A549 (cell line): ENCODE measurements around the gene FUS. TPM values are rescaled to one million over a fixed set of nuclear protein-coding genes. Genes with fewer than 3 reads are reported as not detected.

Experiments used
- polyA plus RNA-seq, 4 experiments: library from polyadenylated mRNA; depleted of rRNA in 3 of 4; stranded (reverse); fragments of >200 nt; fragmentation: RNase III in 1 of 4; extraction: RNeasy Plus Mini Kit Qiagen cat#74134 plus additional on column Dnase treatment in 1 of 4; gene quantifications; 2 replicates in 3 of 4; 3 replicates in 1 of 4; pipeline ENCODE4 v1.2.3, GENCODE V29; 2011 to 2017
- small RNA-seq, 6 experiments: library from RNA; depleted of rRNA; stranded (forward); fragments of <200 nt; gene quantifications; one replicate each; pipeline ENCODE3, GENCODE V24; 2012

FUS gene
- polyA plus RNA-seq, 2 of the 4 experiments (the other 2 are of a cell fraction): 224 to 740 TPM

Small RNA genes lying within 50 kb of the gene (small RNA-seq; reads per million reads assigned to genes)
- gene AC009088.4: 0 to 2.1 (median 0) reads per million in 6 experiments
- gene NDUFA3P6: 0 reads per million in 6 experiments

Other genes with a start within 250 kb of the FUS start
- gene ORAI3, start 231.1 kb upstream of the FUS start, polyA plus RNA-seq (2011; rRNA removed): 14.1 and 17.3 TPM in 2 replicates
- 7.1 to 11.8 TPM (median 10.5 TPM) in 3 replicates for gene ORAI3, start 231.1 kb upstream of the FUS start, polyA plus RNA-seq (2017; fragmentation: RNase III; extraction: RNeasy Plus Mini Kit Qiagen cat#74134 plus additional on column Dnase treatment)
- 2.0 and 3.8 TPM in 2 replicates for gene SETD1A, start 222.4 kb upstream of the FUS start, polyA plus RNA-seq (2011; rRNA removed)
- gene SETD1A, start 222.4 kb upstream of the FUS start, polyA plus RNA-seq (2017; fragmentation: RNase III; extraction: RNeasy Plus Mini Kit Qiagen cat#74134 plus additional on column Dnase treatment): 15.7 to 22.6 TPM (median 21.2 TPM) in 3 replicates
- gene HSD3B7, start 194.9 kb upstream of the FUS start, polyA plus RNA-seq (2011; rRNA removed): 10.5 and 15.2 TPM in 2 replicates
- gene HSD3B7, start 194.9 kb upstream of the FUS start, polyA plus RNA-seq (2017; fragmentation: RNase III; extraction: RNeasy Plus Mini Kit Qiagen cat#74134 plus additional on column Dnase treatment): 17.3 to 20.1 TPM (median 19.7 TPM) in 3 replicates
- 2.6 and 2.7 TPM in 2 replicates for gene STX1B, start 169.5 kb upstream of the FUS start, polyA plus RNA-seq (2011; rRNA removed)
- gene STX1B, start 169.5 kb upstream of the FUS start, polyA plus RNA-seq (2017; fragmentation: RNase III; extraction: RNeasy Plus Mini Kit Qiagen cat#74134 plus additional on column Dnase treatment): 2.4 to 4.4 TPM (median 2.8 TPM) in 3 replicates
- gene STX4, start 146.6 kb upstream of the FUS start, polyA plus RNA-seq (2011; rRNA removed): 37.0 and 39.7 TPM in 2 replicates
- 67.9 to 79.5 TPM (median 73.9 TPM) in 3 replicates for gene STX4, start 146.6 kb upstream of the FUS start, polyA plus RNA-seq (2017; fragmentation: RNase III; extraction: RNeasy Plus Mini Kit Qiagen cat#74134 plus additional on column Dnase treatment)
- 3.9 and 4.7 TPM in 2 replicates for gene ZNF668, start 105.9 kb upstream of the FUS start, polyA plus RNA-seq (2011; rRNA removed)
- gene ZNF668, start 105.9 kb upstream of the FUS start, polyA plus RNA-seq (2017; fragmentation: RNase III; extraction: RNeasy Plus Mini Kit Qiagen cat#74134 plus additional on column Dnase treatment): 9.8 to 10.7 TPM (median 10.7 TPM) in 3 replicates
- gene ZNF646, start 105.7 kb upstream of the FUS start, polyA plus RNA-seq (2011; rRNA removed): 3.0 and 4.3 TPM in 2 replicates
- 7.8 to 9.1 TPM (median 8.2 TPM) in 3 replicates for gene ZNF646, start 105.7 kb upstream of the FUS start, polyA plus RNA-seq (2017; fragmentation: RNase III; extraction: RNeasy Plus Mini Kit Qiagen cat#74134 plus additional on column Dnase treatment)
- 0.78 and 0.79 TPM in 2 replicates for gene PRSS53, start 91.2 kb upstream of the FUS start, polyA plus RNA-seq (2011; rRNA removed)
- gene PRSS53, start 91.2 kb upstream of the FUS start, polyA plus RNA-seq (2017; fragmentation: RNase III; extraction: RNeasy Plus Mini Kit Qiagen cat#74134 plus additional on column Dnase treatment): 1.2 to 1.7 TPM (median 1.5 TPM) in 3 replicates
- 101 and 136 TPM in 2 replicates for gene VKORC1, start 85.3 kb upstream of the FUS start, polyA plus RNA-seq (2011; rRNA removed)
- 83.6 to 97.6 TPM (median 94.2 TPM) in 3 replicates for gene VKORC1, start 85.3 kb upstream of the FUS start, polyA plus RNA-seq (2017; fragmentation: RNase III; extraction: RNeasy Plus Mini Kit Qiagen cat#74134 plus additional on column Dnase treatment)
- gene BCKDK, start 71.8 kb upstream of the FUS start, polyA plus RNA-seq (2011; rRNA removed): 20.7 and 22.1 TPM in 2 replicates
- gene BCKDK, start 71.8 kb upstream of the FUS start, polyA plus RNA-seq (2017; fragmentation: RNase III; extraction: RNeasy Plus Mini Kit Qiagen cat#74134 plus additional on column Dnase treatment): 35.1 to 36.7 TPM (median 36.4 TPM) in 3 replicates
- gene KAT8, start 62.5 kb upstream of the FUS start, polyA plus RNA-seq (2011; rRNA removed): 42.2 and 52.9 TPM in 2 replicates
- gene KAT8, start 62.5 kb upstream of the FUS start, polyA plus RNA-seq (2017; fragmentation: RNase III; extraction: RNeasy Plus Mini Kit Qiagen cat#74134 plus additional on column Dnase treatment): 34.0 to 38.3 TPM (median 34.4 TPM) in 3 replicates
- gene PRSS8, start 44.4 kb upstream of the FUS start, polyA plus RNA-seq (2011; rRNA removed): 0.04 and 0.08 TPM in 2 replicates
- 0.09 to 0.21 TPM (median 0.15 TPM) in 3 replicates for gene PRSS8, start 44.4 kb upstream of the FUS start, polyA plus RNA-seq (2017; fragmentation: RNase III; extraction: RNeasy Plus Mini Kit Qiagen cat#74134 plus additional on column Dnase treatment)
- gene PRSS36, start 30.1 kb upstream of the FUS start, polyA plus RNA-seq (2011; rRNA removed): 0.41 TPM in 1 of 2 replicates, not detected in the other
- gene PRSS36, start 30.1 kb upstream of the FUS start, polyA plus RNA-seq (2017; fragmentation: RNase III; extraction: RNeasy Plus Mini Kit Qiagen cat#74134 plus additional on column Dnase treatment): 0.55 to 0.75 TPM (median 0.55 TPM) in 3 replicates
- gene PYCARD, start 22.6 kb downstream of the FUS start, polyA plus RNA-seq (2011; rRNA removed): 16.1 and 20.0 TPM in 2 replicates
- gene PYCARD, start 22.6 kb downstream of the FUS start, polyA plus RNA-seq (2017; fragmentation: RNase III; extraction: RNeasy Plus Mini Kit Qiagen cat#74134 plus additional on column Dnase treatment): 26.4 to 32.2 TPM (median 30.1 TPM) in 3 replicates
- gene TRIM72, start 34.0 kb downstream of the FUS start, polyA plus RNA-seq (2011; rRNA removed): not detected in 2 replicates
- 0.04 TPM in 1 of 3 replicates, not detected in the others for gene TRIM72, start 34.0 kb downstream of the FUS start, polyA plus RNA-seq (2017; fragmentation: RNase III; extraction: RNeasy Plus Mini Kit Qiagen cat#74134 plus additional on column Dnase treatment)
- not detected in 2 replicates for gene PYDC1, start 37.0 kb downstream of the FUS start, polyA plus RNA-seq (2011; rRNA removed)
- gene PYDC1, start 37.0 kb downstream of the FUS start, polyA plus RNA-seq (2017; fragmentation: RNase III; extraction: RNeasy Plus Mini Kit Qiagen cat#74134 plus additional on column Dnase treatment): not detected in 3 replicates
- gene ITGAM, start 79.8 kb downstream of the FUS start, polyA plus RNA-seq (2011; rRNA removed): 0.77 and 0.88 TPM in 2 replicates
- gene ITGAM, start 79.8 kb downstream of the FUS start, polyA plus RNA-seq (2017; fragmentation: RNase III; extraction: RNeasy Plus Mini Kit Qiagen cat#74134 plus additional on column Dnase treatment): 0.84 to 1.5 TPM (median 1.3 TPM) in 3 replicates
- 0.87 and 1.4 TPM in 2 replicates for gene ITGAX, start 175.0 kb downstream of the FUS start, polyA plus RNA-seq (2011; rRNA removed)
- 0.35 to 0.79 TPM (median 0.49 TPM) in 3 replicates for gene ITGAX, start 175.0 kb downstream of the FUS start, polyA plus RNA-seq (2017; fragmentation: RNase III; extraction: RNeasy Plus Mini Kit Qiagen cat#74134 plus additional on column Dnase treatment)
- gene ITGAD, start 213.2 kb downstream of the FUS start, polyA plus RNA-seq (2011; rRNA removed): not detected in 2 replicates
- not detected in 3 replicates for gene ITGAD, start 213.2 kb downstream of the FUS start, polyA plus RNA-seq (2017; fragmentation: RNase III; extraction: RNeasy Plus Mini Kit Qiagen cat#74134 plus additional on column Dnase treatment)
- not detected in 2 replicates for gene COX6A2, start 248.2 kb downstream of the FUS start, polyA plus RNA-seq (2011; rRNA removed)
- gene COX6A2, start 248.2 kb downstream of the FUS start, polyA plus RNA-seq (2017; fragmentation: RNase III; extraction: RNeasy Plus Mini Kit Qiagen cat#74134 plus additional on column Dnase treatment): not detected in 3 replicates